C4-2B (cell line): ENCODE measurements around the gene KIAA0232.

Source experiments
- H3K27ac ChIP-seq: fragments of 450-650 bp; 2 replicates; pipeline ENCODE4 v1.5.1; 2017
- ZFX ChIP-seq: fragments of 450-650 bp; IDR thresholded peaks from 2 replicates; pipeline ENCODE4 v1.6.1; 2017
- TF ChIP-seq, protein P1 (sequence below): fragments of 450-650 bp; conservative IDR thresholded peaks from 2 replicates; pipeline ENCODE4 v1.5.1; 2017; ENCODE audit warnings: mild to moderate bottlenecking

The KIAA0232 gene

GRCh38 chr4:6767748-6768538 lies 14.6 kb upstream of the KIAA0232 start:
- TF ChIP-seq, protein P1, sequence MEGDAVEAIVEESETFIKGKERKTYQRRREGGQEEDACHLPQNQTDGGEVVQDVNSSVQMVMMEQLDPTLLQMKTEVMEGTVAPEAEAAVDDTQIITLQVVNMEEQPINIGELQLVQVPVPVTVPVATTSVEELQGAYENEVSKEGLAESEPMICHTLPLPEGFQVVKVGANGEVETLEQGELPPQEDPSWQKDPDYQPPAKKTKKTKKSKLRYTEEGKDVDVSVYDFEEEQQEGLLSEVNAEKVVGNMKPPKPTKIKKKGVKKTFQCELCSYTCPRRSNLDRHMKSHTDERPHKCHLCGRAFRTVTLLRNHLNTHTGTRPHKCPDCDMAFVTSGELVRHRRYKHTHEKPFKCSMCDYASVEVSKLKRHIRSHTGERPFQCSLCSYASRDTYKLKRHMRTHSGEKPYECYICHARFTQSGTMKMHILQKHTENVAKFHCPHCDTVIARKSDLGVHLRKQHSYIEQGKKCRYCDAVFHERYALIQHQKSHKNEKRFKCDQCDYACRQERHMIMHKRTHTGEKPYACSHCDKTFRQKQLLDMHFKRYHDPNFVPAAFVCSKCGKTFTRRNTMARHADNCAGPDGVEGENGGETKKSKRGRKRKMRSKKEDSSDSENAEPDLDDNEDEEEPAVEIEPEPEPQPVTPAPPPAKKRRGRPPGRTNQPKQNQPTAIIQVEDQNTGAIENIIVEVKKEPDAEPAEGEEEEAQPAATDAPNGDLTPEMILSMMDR, result no peak
- TF ChIP-seq ZFX, result no peak
- H3K27ac ChIP-seq, result no peak overlapping the region

GRCh38 chr4:6768539-6768905 lies 14.0 kb upstream of the KIAA0232 start:
- H3K27ac ChIP-seq, result no peak overlapping the region
- no peak for TF ChIP-seq ZFX

GRCh38 chr4:6769233-6769988 lies 13.1 kb upstream of the KIAA0232 start:
- TF ChIP-seq ZFX, result no peak
- TF ChIP-seq, protein P1, result no peak
- H3K27ac ChIP-seq, result no peak overlapping the region

GRCh38 chr4:6769989-6770420 lies 12.5 kb upstream of the KIAA0232 start:
- no peak overlapping the region for H3K27ac ChIP-seq
- TF ChIP-seq, protein P1, result no peak
- TF ChIP-seq ZFX, result no peak

DNA sequence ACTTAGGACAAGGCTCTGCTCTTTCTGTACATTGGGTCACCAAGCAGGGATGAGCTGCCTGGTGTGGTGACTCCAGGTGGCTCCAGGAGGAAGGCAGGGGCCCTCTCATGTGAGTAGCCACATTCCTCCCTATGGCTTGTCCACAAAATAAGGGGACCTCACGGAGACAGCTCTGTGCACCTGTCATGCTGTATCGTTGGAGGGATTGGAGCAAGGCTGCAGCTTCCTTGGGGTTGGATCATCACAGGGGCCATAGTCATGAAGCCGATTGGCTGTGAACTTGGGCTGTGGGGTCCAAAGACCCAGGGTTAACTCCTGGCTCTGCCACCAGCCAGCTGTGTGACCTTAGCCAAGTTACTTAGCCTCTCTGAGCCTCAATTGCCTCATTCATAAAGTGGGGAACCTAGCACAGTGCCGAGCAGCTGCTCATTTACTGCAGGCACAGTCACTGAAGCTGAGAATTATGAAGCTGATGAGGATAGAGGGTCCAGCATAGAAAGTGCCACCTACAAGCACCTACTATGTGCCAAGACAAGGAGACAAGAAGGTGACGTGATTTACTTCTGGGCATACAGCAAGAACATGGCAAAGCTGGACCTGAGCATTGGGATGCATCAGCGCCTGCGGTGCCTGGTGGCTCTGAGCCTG lies 11.8 kb upstream of the KIAA0232 start:
- TF ChIP-seq, protein P1, result no peak
- TF ChIP-seq ZFX, result no peak
- no peak overlapping the region for H3K27ac ChIP-seq

DNA sequence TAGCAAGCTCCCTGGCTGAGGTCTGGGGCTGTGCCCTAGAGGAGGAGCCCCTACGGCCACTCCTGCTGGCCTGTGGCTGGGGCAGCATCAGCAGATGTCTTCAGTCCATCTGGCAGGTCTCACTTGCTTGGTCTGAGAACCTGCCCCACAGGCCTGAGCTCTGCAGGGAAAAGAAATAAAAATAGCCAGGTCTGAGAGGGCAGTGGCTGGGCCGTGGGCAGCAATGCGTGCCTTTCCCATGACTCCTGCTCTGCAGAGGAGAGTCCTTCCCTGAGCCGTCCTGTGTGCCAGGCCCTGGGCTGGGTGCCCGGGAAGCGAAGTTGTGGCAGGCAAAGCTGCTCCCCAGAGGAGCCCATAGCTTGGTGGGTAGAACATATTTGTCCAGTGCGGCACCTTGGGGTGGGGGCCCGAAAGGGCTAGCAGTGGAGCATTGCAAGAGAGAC lies 11.3 kb upstream of the KIAA0232 start:
- TF ChIP-seq, protein P1, result no peak
- no peak for TF ChIP-seq ZFX
- no peak overlapping the region for H3K27ac ChIP-seq

DNA sequence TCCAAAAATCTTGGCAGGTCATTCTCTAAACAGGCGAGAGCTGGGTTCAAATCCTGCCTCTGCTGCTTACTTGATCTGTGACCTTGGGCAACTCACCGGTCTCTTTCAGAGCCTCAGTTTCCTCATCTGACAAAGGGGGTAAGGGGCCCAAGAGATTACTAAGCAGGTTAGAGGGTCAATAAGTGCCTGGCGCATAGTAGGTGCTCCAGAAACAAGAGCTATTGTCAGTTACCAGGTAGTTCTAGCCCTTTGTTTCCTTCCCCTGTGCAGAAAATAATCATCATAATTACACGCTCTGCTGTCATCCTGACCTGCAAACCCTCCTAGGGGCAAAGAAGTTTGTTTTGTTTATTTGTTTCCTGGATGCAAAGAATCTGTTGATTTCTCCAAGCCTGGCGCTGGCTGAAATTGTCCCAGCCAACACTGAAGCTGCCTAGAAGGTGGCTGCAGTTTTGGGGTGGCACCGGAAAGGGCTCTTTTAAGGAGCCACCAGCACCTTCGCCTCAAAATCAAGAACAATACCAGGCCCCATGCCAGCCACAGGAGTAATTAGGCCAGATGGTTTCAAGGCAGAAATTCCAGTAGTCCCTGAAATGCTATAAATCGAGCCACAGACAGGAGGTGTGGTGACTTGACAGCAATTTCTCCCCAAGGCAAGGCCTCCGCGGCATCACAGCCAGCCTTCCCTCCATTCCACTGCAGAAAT lies 10.2 kb upstream of the KIAA0232 start:
- H3K27ac ChIP-seq, result no peak overlapping the region
- no peak for TF ChIP-seq ZFX
- TF ChIP-seq, protein P1, result no peak
